GM18526 (cell line): ENCODE measurements around the gene NT5M.

Experiments used
- POLR2A ChIP-seq: IDR thresholded peaks from 3 replicates; pipeline ENCODE4 v1.6.1; 2011; ENCODE audit not compliant: insufficient read length; ENCODE audit errors: extremely low read depth

NT5M gene

GRCh38 chr17:17297217-17297616 is 6.0 kb upstream of the NT5M start:
- TF ChIP-seq POLR2A = no peak

- no peak for TF ChIP-seq POLR2A
Measured at GRCh38 chr17:17298108-17298507, 5.1 kb upstream of the NT5M start.

- TF ChIP-seq POLR2A = no peak
Measured at GRCh38 chr17:17300624-17301568, 2.3 kb upstream of the NT5M start.

- TF ChIP-seq POLR2A = no peak
Measured at GRCh38 chr17:17303847-17304490, 796 bp downstream of the NT5M start.

- no peak for TF ChIP-seq POLR2A
Measured at GRCh38 chr17:17304521-17304985, 1.4 kb downstream of the NT5M start.

GRCh38 chr17:17305281-17305801 is 2.2 kb downstream of the NT5M start:
- TF ChIP-seq POLR2A = peak; percentile 60

- no peak for TF ChIP-seq POLR2A
Measured at GRCh38 chr17:17309356-17309755, 6.2 kb downstream of the NT5M start.

GRCh38 chr17:17313350-17313991 is 10.3 kb downstream of the NT5M start:
- no peak for TF ChIP-seq POLR2A

- TF ChIP-seq POLR2A = no peak
Measured at GRCh38 chr17:17314501-17315071, 11.4 kb downstream of the NT5M start.

- TF ChIP-seq POLR2A = no peak
Measured at GRCh38 chr17:17315142-17315821, 12.1 kb downstream of the NT5M start.

- no peak for TF ChIP-seq POLR2A
Measured at GRCh38 chr17:17320188-17320910, 17.2 kb downstream of the NT5M start.

- no peak for TF ChIP-seq POLR2A
Measured at GRCh38 chr17:17320911-17321220, 17.7 kb downstream of the NT5M start.

- no peak for TF ChIP-seq POLR2A
Measured at GRCh38 chr17:17321356-17322025, 18.3 kb downstream of the NT5M start.

GRCh38 chr17:17322516-17323510 is 19.6 kb downstream of the NT5M start:
- TF ChIP-seq POLR2A = no peak
